C4-2B (cell line): Measurements from ENCODE around the gene LRRC23.
"Not testable (repeated sequence)": the region's sequence is repeated elsewhere in the genome, so short reads cannot be mapped to it uniquely, and the experiment has no call there.

Source experiments
- H3K27ac ChIP-seq: fragments of 450-650 bp; 2 replicates; pipeline ENCODE4 v1.5.1; 2017
- ZFX ChIP-seq: fragments of 450-650 bp; IDR thresholded peaks from 2 replicates; pipeline ENCODE4 v1.6.1; 2017
- TF ChIP-seq, protein P1 (sequence below): fragments of 450-650 bp; conservative IDR thresholded peaks from 2 replicates; pipeline ENCODE4 v1.5.1; 2017; ENCODE audit warnings: mild to moderate bottlenecking

Gene LRRC23

DNA sequence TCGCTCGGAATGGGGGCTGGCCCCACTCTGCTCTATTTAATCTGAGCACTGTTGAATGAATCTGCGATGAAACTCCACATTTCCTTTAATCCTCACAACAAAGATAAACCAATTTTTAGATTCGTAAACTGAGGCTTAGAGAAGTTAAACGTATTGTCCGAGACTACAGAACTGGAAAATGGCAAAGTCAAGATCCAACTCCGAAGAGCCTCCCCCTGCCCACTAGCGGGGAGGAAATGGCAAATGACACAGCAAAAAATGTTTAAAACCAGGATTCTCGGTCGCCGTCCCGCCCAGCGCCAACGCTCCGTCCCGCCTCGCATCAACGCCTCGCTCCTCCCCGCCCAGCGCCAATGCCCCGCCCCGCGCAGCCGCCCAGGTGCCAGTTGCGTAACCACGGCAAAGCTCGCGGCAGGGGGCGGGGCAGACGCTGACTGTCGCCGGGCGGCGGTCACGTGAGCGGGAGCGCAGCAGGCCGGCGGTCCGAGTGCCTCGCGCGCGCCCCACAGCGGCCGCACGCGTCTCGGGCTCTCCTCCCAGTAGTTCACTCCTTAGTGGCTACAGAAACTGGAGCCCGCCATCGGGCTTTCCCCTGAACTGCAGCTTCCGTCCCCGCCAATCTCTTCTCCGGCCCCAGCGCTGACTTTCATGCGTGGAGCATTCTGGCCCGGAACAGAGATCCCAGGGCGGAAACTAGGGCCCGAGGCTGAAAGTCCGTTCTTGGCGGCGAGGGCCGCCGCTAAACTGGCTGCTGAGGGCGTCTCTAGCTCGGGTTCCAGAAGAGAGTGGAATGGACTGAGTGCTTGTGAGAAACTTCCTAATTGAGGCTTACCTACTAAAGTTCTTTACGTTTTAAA lies 13.6 kb upstream of the LRRC23 start:
- H3K27ac ChIP-seq: peak overlapping the region; percentile 80
- TF ChIP-seq, protein P1, sequence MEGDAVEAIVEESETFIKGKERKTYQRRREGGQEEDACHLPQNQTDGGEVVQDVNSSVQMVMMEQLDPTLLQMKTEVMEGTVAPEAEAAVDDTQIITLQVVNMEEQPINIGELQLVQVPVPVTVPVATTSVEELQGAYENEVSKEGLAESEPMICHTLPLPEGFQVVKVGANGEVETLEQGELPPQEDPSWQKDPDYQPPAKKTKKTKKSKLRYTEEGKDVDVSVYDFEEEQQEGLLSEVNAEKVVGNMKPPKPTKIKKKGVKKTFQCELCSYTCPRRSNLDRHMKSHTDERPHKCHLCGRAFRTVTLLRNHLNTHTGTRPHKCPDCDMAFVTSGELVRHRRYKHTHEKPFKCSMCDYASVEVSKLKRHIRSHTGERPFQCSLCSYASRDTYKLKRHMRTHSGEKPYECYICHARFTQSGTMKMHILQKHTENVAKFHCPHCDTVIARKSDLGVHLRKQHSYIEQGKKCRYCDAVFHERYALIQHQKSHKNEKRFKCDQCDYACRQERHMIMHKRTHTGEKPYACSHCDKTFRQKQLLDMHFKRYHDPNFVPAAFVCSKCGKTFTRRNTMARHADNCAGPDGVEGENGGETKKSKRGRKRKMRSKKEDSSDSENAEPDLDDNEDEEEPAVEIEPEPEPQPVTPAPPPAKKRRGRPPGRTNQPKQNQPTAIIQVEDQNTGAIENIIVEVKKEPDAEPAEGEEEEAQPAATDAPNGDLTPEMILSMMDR: peak; percentile 99
- TF ChIP-seq ZFX: no peak

DNA sequence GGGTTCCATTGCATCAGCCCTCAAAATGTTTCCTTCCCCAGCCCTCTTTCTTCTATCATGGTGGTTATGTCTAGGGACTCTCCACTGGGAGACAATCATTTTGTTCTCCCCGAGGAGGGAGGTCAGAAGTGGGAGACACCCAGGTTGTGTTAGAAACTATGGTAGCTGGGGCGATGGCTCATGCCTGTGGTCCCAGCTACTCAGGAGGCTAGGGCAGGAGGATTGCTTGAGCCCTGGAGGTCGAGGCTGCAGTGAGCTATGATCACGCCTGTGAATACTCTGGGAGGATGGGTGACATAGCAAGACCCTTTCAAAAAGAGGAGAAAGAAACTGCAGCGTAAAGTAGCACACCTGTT lies 13.0 kb upstream of the LRRC23 start:
- peak overlapping the region; percentile 80 for H3K27ac ChIP-seq
- no peak for TF ChIP-seq ZFX
- TF ChIP-seq, protein P1: no peak

DNA sequence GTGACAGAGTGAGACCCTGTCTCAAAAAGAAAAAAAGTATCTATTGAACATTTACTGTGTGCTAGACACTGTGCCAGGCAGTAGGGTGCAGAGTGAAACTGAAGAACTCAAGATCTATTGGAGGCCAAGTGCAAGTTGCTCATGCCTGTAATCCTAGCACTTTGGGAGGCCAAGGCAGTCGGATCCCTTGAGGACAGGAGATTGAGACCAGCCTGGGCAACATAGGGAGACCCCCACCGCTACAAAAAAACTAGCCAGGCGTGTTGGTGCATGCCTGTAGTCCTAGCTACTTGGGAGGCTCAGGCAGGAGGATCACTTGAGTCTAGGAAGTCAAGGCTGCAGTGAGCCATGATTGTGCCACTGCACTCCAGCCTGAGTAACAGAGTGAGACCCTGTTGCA lies 11.9 kb upstream of the LRRC23 start:
- H3K27ac ChIP-seq: not testable (repeated sequence)

DNA sequence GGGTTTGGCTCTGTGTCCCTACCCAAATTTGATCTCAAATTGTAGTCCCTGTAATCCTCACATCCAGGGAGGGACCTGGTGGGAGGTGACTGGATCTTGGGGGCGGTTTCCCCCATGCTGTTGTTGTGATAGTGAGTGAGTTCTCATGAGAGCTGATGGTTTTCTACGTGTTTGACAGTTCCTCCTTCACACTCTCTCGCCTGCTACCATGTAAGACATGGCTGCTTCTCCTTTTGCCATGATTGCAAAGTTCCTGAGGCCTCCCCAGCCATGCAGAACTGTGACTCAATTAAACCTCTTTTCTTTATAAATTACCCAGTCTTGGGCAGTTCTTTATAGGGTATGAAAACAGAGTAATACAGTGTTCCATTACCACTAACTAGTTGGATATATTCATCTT lies 10.3 kb upstream of the LRRC23 start:
- TF ChIP-seq, protein P1: no peak
- H3K27ac ChIP-seq: no peak overlapping the region

DNA sequence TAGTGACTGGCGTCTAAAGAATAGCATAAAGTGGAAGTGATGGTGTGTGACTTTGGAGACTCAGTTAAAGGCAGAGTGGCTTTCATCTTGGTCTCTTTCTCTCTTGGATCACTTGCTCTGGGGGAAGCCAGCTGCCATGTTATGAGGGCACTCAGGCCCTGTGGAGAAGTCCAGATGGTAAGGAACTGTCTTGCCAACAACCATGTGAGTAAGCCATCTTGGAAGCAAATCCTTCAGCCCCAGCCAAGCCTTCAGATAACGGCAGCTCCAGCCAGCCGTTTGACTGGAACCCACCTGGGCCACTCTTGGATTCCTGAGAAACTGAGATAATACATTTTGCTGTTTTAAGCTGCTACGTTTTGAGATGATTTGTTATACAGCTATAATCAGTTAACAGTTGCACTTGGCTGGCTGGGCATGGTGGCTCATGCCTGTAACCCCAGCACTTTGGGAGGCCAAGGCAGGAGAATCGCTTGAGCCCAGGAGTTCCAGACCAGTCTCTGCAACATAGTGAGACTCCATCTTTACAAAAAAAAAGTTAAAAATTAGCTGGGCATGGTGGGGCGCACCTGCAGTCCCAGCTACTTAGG lies 7.7 kb upstream of the LRRC23 start:
- no peak overlapping the region for H3K27ac ChIP-seq
- TF ChIP-seq, protein P1: no peak
- TF ChIP-seq ZFX: no peak

GRCh38 chr12:6899427-6899826 lies 5.2 kb upstream of the LRRC23 start:
- TF ChIP-seq, protein P1: no peak
- TF ChIP-seq ZFX: no peak
- H3K27ac ChIP-seq: no peak overlapping the region

GRCh38 chr12:6899837-6900519 lies 4.6 kb upstream of the LRRC23 start:
- no peak for TF ChIP-seq ZFX
- TF ChIP-seq, protein P1: no peak
- H3K27ac ChIP-seq: no peak overlapping the region
